ENCODE measurements around the gene B4GALT2.

The B4GALT2 gene

GRCh38 chr1:44030605-44031251 is 51.7 kb downstream of the B4GALT2 start:
- DNase-seq = peak; percentile 33

GRCh38 chr1:44031252-44032169 is 52.5 kb downstream of the B4GALT2 start, which contains the start of gene SLC6A9:
Gene SLC6A9 (minus strand): TSS chr1:44031462. CDS start chr1:44024277, 7,185 bp downstream.
- peak; percentile 46 for DNase-seq

- DNase-seq = no peak
These were observed 53.3 kb downstream of the B4GALT2 start for GRCh38 chr1:44032170-44032790.

GRCh38 chr1:44033041-44033575 is 54.1 kb downstream of the B4GALT2 start:
- DNase-seq = no peak

GRCh38 chr1:44033756-44034155 is 54.7 kb downstream of the B4GALT2 start:
- no peak for DNase-seq

GRCh38 chr1:44034423-44034822 is 55.4 kb downstream of the B4GALT2 start:
- DNase-seq = no peak

GRCh38 chr1:44034976-44035716 is 56.1 kb downstream of the B4GALT2 start:
- DNase-seq = no peak

GRCh38 chr1:44035726-44036408 is 56.9 kb downstream of the B4GALT2 start:
- DNase-seq = no peak

- DNase-seq = peak; percentile 71
These were observed 57.6 kb downstream of the B4GALT2 start for GRCh38 chr1:44036409-44037139.

- no peak for DNase-seq
These were observed 58.1 kb downstream of the B4GALT2 start for GRCh38 chr1:44037154-44037553.

- peak; percentile 63 for DNase-seq
These were observed 60.1 kb downstream of the B4GALT2 start for GRCh38 chr1:44038876-44039657.

GRCh38 chr1:44040418-44040817 is 61.4 kb downstream of the B4GALT2 start:
- no peak for DNase-seq
